T-helper 1 cell (primary cell): ENCODE measurements around the gene TRAPPC2.
A peak's percentile ranks its signal among the peaks of the same experiment; 100 is the strongest.
"Not testable (repeated sequence)": the region's sequence is repeated elsewhere in the genome, so short reads cannot be mapped to it uniquely, and the experiment has no call there.

Experiments used
- DNase-seq, 5 donors: peaks; one replicate each; pipeline ENCODE4 v3.0.0-alpha.2; 2012 to 2020

Gene TRAPPC2

DNA sequence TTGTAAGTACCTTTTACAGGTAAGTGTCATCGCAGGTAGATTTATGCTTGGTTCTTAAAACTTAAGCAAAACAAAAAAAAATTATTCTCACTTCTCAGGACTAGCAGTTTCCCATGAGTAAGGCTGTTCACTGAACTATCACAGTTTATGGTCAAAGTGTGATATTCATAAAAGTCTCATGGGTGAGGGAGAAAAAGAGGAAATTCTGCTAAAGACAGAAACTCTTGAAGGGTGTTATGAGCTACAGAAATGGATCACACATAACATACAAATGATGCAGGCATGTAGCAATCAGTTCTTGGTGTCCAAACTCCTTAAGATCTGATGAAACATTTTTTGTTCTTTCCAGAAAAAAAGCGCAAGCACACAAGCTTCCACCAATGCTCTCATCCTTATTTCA lies 37.0 kb downstream of the TRAPPC2 start:
- DNase-seq = no peak

DNA sequence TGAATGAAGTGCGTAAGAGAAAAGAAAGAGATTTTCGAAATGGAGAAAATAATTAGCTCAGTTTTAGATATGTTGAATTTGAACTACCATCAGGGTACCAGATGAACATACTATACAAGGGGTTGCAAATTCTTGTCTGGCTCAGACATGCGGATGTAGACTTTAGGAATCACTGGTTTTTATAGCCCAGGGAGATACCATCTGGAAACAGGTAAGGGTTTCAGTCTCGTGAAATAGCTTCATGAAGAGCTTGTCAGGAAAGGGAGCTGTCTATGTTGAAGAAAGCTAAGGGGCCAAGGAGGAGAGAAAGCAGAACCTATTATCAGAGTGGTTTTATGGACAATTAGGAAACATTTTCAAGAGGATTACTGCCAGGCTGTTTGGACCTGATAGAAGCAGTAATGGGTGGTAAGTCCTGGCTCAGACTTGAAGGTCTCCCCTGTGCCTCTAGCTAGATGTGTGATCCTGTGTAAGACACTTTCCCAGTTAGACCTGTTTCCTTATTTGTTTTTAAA lies 38.8 kb downstream of the TRAPPC2 start:
- DNase-seq = no peak

DNA sequence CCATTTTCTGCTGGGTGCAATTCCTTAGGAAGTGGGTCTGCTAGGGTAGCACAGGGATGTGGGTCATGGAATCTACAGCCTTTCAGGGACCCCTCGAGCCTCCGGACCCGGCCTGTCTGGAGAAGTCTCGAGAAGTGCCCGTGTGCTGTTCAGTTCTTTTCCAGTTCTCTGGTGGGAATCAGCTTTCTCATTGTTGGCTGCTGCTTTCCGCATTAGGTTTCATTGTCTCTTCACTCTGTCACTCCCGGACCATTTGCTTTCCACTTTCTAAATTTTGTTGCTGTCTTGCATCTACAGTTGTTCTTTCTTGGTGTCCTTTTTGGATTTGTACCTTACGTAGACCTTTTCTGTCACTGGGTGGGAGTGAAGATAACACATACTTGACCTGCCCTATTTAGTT lies 39.4 kb downstream of the TRAPPC2 start:
- no peak for DNase-seq

DNA sequence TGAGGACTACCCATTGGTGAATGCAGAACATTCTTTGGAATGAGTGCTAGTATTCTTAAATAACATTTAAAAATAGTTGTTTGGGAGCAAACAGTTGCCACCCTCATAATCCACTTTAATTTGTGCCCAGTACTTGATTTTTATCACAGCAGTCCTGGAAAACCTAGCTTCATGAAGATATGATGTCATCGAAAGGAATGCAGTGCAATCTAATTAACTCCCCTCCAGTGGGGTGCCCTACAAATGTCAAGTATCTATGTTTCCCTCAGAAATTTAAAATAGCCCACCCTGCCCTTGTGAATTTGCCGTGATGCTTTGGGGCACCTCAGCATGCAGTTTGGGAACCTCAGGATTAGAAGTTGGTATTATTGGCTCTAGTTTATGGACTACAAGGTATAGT lies 40.1 kb downstream of the TRAPPC2 start:
- DNase-seq = no peak

DNA sequence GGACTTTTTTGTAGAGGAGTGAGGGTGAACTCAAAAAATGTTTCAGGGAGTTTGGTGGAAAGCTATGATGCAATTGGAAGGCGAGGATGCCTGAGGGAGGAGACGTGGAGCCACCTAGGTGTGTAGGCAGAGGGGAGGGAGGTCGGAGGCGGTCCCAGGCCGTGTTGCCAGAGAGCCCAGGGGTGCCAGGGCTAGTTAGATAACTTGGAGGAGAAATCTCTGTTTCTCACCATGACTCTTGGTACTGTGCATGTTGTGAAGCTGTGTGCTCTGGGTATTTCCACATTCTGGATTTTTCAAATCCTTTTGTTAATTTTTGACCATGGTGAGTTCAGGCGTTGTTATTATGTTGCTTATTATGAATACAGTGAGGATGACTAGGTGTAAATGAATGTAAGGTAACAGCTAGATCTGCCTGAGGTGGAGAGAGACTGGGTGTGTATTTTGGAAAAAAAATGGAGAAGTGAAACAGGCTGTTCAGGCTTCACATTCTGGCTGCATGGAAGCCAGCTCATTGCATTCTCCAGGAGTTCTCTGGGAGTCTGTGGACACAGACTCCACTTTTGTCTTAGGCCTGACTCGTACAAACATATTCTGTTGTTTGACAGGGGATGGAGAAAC lies 41.0 kb downstream of the TRAPPC2 start:
- DNase-seq = no peak

DNA sequence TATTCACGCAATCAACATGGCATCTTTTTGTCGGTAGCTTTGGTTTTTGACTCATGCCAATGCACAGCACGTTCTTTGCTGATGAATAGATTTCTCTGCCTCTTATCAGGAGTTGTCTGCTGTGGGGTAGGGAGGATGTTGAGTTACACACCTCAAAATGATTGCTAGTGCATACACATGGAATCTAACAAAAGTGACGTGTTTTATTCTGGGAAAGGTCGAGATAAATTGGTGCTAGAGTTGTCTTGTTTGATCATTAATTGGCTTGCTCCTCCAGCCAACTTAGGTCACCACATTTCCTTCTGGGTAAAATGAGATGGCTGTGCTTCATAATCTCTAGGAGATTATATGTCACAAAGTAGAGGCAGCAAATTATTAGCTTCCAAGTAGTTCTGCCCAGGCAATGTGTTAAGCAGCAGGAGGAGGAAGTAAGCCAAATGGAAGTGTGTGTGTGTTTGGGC lies 41.6 kb downstream of the TRAPPC2 start:
- DNase-seq = no peak

DNA sequence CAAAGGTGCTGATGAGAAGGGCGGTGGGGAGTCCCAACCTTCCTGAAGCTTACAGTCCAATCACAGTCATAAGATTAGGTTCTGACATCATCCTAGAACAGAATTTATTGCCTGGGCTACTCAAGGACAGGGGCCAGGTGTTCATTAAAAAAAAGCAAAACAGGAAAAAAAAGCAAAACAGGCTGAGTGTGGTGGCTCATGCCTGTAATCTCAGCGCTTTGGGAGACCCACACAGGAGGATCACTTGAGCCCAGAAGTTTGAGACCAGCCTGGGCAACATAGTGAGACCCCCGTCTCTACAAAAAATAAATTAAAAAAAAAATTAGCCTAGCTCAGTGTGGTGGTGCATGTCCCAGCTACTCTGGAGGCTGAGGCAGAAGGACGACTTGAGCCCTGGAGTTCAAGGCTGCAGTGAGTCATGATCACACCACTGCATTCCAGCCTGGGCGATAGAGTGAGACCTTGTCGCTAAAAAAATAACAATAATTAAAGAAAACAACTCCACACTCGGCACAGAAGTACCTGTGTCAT lies 42.5 kb downstream of the TRAPPC2 start:
- DNase-seq = no peak

DNA sequence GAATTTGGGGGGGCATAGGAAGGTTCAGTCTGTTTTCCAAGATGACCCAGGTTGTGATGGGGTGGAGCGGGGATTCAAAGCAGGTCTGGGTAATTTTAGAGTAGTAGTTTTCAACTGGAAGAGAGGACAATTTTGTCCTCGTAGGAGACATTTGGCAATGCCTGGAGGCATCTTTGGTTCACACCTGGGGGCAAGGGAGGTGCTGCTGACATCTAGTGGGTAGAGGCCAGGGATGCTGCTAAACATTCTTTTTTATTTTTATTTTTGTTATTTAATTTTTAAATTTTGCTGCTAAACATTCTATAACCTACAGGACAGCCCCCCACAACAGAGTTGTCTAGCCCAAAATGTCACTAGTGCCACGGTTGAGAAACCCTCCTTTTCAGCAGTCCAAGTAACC lies 43.6 kb downstream of the TRAPPC2 start:
- peak in 1 of 5 donors; percentile 5 for DNase-seq

DNA sequence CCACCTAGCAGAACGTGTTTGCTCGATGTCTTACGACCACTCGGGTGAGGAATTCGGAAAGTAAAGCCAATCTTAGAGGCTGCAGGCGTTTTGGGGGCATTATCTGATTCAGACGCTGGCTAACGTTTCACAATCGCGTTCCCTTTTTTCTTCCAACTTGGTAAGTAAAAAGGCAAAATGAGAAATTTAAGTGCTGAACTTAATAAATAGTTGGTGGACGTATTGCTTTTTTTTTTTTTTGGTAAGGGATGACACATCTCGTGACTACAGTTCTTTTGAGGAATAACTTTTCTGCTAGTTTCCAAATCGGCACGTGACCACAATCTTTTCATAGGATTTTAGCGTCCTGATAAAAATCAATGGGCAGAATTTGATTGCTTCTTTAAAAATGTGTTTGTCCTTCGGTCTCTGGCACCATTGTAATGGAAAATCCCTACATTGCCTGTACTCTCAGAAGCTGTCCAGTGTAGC lies 44.6 kb downstream of the TRAPPC2 start:
- DNase-seq = no peak

DNA sequence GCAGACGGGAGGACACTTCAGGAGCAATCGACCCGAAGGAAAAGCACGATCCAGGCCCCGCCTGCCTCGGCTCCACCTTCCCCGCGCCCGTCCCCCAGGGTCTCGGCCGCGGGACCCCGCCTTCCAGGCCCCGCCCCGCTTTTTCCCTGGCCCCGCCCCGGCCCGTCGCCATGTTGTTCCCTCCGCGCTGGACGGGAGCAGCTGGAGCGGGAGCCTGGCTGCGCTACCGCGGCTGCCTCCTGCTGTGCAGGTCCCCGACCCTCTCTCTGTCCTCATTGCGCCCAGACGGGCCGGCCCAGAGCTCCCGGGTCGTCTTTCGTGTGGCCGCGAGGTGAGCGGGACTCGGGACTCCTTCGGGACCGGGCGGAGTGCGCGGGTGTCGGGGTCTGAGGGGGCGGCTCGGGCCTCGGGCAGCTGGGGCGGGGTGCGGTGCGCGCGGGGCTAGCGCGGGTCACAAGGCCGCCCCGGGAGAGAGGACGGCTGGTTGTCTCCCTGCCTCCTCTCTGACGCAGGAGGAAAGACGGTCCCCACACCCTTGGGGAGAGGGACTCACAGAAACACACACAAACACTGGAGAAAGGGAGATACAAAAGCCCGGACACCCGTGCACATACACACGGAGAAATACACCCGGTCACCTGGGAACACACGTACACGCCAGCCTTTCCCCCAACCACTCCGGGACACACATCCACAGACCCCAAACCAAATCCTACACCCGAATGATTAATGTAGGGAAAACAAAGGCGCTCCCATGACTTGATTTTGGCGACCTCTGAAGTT lies 45.3 kb downstream of the TRAPPC2 start, which contains the start of gene RAB9A:
RAB9A (plus strand) TSS at position 171 of the 783 bp plus-strand sequence. CDS start 19,619 bp downstream, outside the sequence.
- peak; percentile 70 to 80 (median 77) for DNase-seq

DNA sequence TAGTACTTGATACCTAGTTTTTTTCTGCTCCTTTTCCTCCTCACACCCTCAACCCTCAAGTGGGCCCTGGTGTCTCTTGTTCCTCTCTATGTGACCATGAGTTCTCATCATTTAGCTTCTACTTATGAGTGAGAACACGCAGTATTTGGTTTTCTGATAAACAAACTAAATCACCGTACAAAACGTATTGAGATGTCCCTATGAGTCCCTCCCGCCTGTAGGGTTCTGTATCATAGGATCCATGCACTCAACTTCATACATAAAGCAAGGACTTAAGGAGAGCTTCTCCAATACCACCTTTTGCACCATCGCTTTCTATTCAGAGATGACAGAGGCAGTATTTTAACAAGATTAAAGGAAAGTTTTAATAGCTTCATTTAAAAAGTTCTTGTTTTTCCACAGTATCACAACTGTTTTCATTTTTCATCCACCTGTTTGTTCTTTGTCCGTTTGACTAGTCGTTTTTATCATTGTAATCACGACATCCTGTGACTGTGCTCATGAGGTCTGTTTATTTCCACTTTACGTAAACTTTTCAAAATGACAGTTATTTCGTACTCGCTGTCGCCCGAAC lies 45.9 kb downstream of the TRAPPC2 start:
- no peak for DNase-seq

DNA sequence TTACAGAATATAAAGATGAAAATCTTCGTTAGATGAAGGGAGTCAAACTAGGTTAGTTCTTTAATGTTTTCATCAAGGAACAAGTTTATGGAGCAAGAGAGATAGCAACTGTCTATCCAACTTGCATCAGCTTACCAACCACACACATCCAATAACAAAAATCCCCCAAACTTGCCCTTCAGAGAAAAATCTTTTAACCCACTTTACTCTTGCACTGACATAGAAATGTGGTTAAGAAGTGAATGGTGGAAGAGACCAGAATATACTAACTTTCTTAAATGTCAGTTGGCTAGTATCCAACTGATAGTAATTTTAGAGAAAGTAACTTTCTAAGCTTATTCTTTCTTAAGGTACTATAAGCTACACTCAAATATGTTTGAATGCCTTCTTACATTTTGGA lies 47.2 kb downstream of the TRAPPC2 start:
- DNase-seq = peak in 1 of 5 donors; percentile 10

DNA sequence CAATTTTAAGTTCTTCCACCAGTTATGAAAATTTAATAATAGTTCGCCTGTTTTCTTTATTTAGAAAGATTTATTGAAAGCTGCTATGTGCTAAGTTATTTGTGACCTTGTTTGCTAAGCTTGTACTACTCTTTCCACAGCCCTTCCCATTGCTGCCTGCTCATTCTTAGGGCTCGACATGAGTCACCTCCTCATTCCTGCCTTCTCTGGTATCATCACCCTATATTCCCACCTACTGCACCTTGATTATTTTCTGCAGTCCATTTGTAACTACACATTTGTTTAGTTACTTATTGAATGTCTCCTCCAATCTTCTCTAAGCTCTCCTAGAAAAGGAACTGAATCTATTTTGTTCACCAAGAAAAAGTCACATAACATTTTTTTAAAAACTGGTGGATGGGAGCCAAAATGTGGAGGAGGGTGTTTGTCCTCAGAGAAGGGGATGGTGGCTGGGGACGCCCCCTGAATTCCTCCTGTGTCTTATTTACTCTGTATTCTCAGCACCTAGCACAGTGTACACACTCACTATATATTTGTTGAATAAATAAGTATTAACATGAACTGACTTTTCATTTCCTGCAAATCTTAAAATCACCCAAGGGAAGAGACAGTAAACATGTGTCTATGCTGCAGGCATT lies 49.2 kb downstream of the TRAPPC2 start:
- no peak for DNase-seq

DNA sequence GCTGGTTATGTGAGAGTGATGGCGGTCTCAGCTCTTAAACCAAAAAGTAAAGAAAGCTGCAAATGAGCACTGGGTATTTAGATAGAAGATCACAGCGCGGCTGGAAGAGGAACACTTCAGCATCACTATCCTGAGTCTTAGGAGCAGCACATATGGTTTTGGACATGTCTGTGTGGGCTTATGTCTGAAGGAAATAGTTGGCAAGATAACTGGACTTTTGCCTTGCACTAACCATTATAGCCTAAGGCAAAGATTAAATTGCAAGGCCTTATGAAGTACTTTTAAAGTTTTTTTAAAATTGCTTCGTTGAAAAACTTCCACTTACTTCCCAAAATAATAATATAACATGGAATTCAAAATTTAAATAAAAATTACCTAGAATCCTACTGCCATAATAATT lies 50.1 kb downstream of the TRAPPC2 start:
- no peak for DNase-seq

DNA sequence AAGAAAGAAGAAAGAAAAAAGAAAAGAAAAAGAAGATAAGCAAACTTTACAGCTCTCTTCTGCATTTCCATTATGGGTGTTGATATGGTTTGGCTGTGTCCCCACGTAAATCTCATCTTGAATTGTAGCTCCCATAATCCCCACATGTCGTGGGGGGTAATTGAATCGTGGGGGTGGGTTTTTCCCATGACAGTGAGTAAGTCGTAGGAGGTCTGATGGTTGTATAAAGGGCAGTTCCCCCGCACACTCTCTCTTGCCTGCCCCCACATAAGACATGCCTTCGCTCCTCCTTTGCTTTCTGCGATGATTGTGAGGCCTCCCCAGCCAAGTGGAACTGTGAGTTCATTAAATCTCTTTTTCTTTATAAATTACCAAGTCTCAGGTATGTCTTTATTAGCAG lies 52.8 kb downstream of the TRAPPC2 start:
- no peak for DNase-seq

DNA sequence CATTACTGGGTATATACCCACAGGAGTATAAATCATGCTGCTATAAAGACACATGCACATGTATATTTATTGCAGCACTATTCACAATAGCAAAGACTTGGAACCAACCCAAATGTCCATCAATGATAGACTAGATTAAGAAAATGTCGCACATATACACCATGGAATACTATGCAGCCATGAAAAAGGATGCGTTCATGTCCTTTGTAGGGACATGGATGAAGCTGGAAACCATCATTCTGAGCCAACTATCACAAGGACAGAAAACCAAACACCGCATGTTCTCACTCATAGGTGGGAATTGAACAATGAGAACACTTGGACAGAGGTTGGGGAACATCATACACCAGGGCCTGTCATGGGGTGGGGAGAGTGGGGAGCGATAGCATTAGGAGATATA lies 54.7 kb downstream of the TRAPPC2 start:
- DNase-seq = not testable (repeated sequence)

DNA sequence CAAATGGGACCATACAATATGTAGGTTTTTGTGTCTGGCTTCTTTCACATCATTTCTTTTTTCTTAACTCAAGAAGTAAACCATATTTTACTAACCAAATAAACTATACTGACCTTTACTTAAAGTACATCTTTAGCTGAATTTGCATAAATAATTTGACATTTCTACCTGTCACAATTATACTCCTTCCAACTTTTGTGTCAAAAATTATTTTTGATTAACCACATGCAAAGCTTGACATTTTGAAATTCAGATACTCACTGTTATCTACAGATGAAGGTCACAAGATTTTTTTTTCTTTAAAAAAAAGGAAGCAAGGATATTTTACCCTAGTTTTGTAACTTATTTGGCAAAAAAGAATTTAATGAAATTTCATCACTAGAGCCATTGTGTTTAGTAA lies 57.5 kb downstream of the TRAPPC2 start:
- DNase-seq = no peak

DNA sequence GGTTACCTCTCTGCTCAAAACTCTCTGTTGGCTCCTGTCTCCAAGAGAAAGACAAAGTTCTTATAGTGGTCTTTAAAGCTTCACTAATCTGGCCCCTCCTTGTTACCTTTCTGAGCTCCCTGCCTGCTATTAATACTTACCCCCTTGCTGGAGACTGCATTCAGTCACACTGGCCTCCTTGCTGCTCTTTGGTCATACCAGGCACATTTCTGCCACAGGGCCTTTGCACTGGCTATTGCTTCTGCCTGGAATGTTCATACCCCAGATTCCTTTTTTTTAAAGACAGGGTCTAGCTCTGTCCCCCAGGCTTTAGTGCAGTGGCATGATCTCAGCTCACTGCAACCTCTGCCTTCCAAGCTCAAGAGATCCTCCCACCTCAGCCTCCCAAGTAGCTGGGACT lies 61.4 kb downstream of the TRAPPC2 start:
- DNase-seq = no peak

DNA sequence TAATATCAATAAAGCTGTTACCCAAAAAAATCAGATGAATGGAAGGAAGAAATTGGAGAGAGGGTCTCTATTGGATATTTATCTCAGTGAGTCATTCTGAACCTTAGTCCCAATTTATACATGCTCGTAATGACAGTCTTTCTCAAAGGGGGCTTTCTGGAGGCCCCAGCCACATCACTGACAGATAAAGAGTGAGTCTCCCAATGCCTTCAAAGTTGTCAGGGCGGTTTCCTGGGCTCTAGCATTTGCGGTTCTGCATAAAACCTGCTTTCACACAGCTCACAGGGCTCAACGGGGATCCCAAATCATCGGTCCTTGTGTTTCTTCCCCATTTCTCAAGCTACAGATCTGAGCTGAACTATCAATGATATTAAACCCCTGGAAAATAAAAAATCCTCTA lies 64.2 kb downstream of the TRAPPC2 start:
- DNase-seq = no peak

DNA sequence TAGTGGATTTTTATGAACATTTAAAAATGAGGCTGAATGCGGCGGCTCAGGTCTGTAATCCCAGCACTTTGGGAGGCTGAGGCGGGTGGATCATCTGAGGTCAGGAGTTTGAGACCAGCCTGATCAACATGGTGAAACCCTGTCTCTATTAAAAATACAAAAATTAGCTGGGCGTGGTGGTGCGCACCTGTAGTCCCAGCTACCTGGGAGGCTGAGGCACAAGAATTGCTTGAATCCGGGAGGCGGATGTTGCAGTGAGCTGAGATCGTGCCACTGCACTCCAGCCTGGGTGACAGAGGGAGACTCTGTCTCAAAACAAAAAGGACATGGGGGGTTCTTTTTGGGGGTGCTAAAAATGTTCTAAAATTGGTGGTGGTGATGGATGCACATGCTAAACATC lies 64.7 kb downstream of the TRAPPC2 start:
- not testable (repeated sequence) for DNase-seq

DNA sequence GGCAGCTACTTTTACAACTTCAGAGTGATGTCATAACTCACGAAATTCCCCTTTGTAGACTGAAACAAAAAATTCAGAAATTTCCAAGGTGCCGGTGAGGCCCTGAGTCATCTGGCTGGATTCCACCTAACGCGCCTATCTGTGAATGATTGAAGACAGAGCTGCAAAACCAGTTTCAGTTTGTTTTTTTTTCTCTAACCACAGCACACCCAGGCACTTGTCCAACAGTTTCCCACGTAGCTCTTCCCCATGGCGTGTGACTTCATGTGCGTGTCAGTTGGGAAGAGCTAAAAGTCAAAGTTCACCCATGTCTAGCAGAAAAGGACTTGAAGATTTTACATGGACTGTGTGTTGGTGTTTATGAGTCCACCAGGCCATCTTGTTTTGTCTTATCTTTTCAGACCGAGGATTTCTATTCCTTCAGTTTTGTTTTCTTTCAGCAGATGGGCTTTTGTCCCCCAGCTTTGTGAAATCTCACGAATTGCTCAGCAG lies 65.1 kb downstream of the TRAPPC2 start:
- DNase-seq = peak; percentile 7 to 50 (median 36)

DNA sequence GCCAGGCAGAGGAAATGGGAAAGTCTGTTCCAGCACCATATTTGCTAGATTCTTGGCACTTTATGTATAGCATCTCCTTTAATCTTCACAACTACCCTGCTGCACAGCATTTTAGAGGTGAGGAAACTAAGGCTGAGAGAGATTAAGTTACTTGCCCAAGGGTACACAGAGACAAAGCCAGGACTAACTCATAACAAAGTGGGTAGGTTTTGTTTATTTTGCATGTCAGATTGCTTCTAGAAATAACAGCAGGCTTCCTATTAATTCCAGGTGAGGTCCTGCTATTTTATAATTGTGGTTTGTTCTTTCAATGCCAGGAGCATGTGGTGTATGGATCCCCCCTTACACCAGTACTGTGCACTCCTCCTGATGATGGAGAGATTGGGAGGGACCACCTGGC lies 66.5 kb downstream of the TRAPPC2 start:
- no peak for DNase-seq

DNA sequence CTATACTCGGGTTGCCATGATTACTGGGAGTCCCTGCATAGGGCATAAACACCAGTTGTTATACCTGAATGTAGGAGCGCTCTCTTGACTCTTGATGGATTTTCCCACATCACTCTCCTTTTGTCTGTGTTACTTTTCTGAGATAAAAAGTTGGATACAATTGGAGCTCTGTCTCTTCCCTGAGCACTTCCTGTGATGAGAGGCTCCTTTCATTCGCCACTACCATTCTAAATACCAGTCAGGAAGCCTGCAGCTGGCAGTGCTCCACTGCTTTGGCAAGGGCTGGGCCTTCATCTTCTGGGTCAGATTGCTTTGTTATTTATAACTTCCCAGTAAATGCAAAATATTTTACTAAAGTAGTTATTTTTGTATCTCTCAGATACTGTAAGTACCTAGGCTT lies 67.6 kb downstream of the TRAPPC2 start:
- DNase-seq = no peak
